GM21737 (cell line): ENCODE data around the gene SLC39A3.

Source experiments
- ATAC-seq: cut with Tn5 transposase; IDR thresholded peaks from one replicate; pipeline ENCODE4 v1.9.1; 2021; ENCODE audit warnings: mild to moderate bottlenecking, moderate library complexity; ENCODE audit not compliant: unreplicated experiment

The SLC39A3 gene

GRCh38 chr19:2750808-2751437, 11.1 kb upstream of the SLC39A3 start:
- ATAC-seq: no peak

GRCh38 chr19:2747349-2747748, 7.5 kb upstream of the SLC39A3 start:
- no peak for ATAC-seq

- ATAC-seq: no peak
These were observed 4.3 kb upstream of the SLC39A3 start for GRCh38 chr19:2744113-2744512.

- ATAC-seq: no peak
These were observed 3.3 kb upstream of the SLC39A3 start for GRCh38 chr19:2743099-2743498.

GRCh38 chr19:2740314-2740656, 468 bp upstream of the SLC39A3 start:
- no peak for ATAC-seq

- ATAC-seq: no peak
These were observed 3.1 kb downstream of the SLC39A3 start for GRCh38 chr19:2736550-2737190.

GRCh38 chr19:2735374-2735773, 4.4 kb downstream of the SLC39A3 start:
- ATAC-seq: no peak

- no peak for ATAC-seq
These were observed 5.1 kb downstream of the SLC39A3 start for GRCh38 chr19:2734589-2735288.

GRCh38 chr19:2733930-2734588, 5.8 kb downstream of the SLC39A3 start:
- no peak for ATAC-seq

- ATAC-seq: no peak
These were observed 6.9 kb downstream of the SLC39A3 start for GRCh38 chr19:2732883-2733282.

GRCh38 chr19:2732157-2732725, 7.6 kb downstream of the SLC39A3 start:
- ATAC-seq: no peak

- no peak for ATAC-seq
These were observed 8.4 kb downstream of the SLC39A3 start for GRCh38 chr19:2731181-2731995.

GRCh38 chr19:2729943-2730818, 9.6 kb downstream of the SLC39A3 start:
- no peak for ATAC-seq

GRCh38 chr19:2728783-2729387, 10.9 kb downstream of the SLC39A3 start:
- no peak for ATAC-seq

- no peak for ATAC-seq
These were observed 12.2 kb downstream of the SLC39A3 start for GRCh38 chr19:2727640-2727944.

GRCh38 chr19:2726904-2727639, 12.7 kb downstream of the SLC39A3 start:
- no peak for ATAC-seq

GRCh38 chr19:2726160-2726855, 13.5 kb downstream of the SLC39A3 start:
- no peak for ATAC-seq

GRCh38 chr19:2724148-2724557, 15.7 kb downstream of the SLC39A3 start:
- ATAC-seq: no peak
